K562 (cell line): ENCODE measurements around the gene IBA57. TPM values are rescaled to one million over a fixed set of nuclear protein-coding genes. Genes with fewer than 3 reads are reported as not detected.

Experiments used
- ATAC-seq: fragments of 200-7000 bp; cut with Tn5 transposase; 3 replicates; pipeline ENCODE4 v1.9.1; 2020; ENCODE audit warnings: moderate library complexity
- BruUV-seq: library from RNA; stranded (reverse); fragments of 400-500 nt; replicated peaks from 2 replicates; lab custom pipeline; 2021; lab: Mats Ljungman, UMichigan
- CTCF ChIA-PET: fragments of 300-600 bp; formaldehyde crosslinking; extraction: SDS; loops from one replicate; lab custom pipeline; 2021; ENCODE audit warnings: low intra/inter-chr PET ratio; lab: Yijun Ruan, JAX
- POLR2A ChIA-PET: fragments of 300-600, 350-650 bp; sonication (Branson Sonifier 250); formaldehyde crosslinking; extraction: SDS; loops from one replicate; lab custom pipeline; 2021; ENCODE audit warnings: antibody characterized with exemption, inconsistent platforms; lab: Yijun Ruan, JAX
- DNase-seq, 4 experiments: peaks; one replicate each; pipeline versions ENCODE4 v3.0.0 to v3.0.0-alpha.2; 2011 to 2018; ENCODE audit warnings: low spot score in 3 of 4, mixed read lengths in 3 of 4; ENCODE audit errors: extremely low read depth in 1 of 4
- FAIRE-seq: peaks from 2 replicates; lab custom pipeline; 2011; peaks lifted over from hg19 to GRCh38; lab: Jason Lieb, UNC
- H2AFZ ChIP-seq: 2 replicates; pipeline ENCODE4 v1.6.0; 2011; ENCODE audit warnings: low read depth, low read length, control low read depth, inconsistent platforms
- H3K27ac ChIP-seq: fragments of 200-600 bp; 3 replicates; pipeline ENCODE4 v1.8.0; 2011; ENCODE audit warnings: low read depth, mild to moderate bottlenecking, control low read depth, inconsistent platforms, low read length, moderate library complexity, mixed read lengths; ENCODE audit errors: extremely low read depth
- H3K27me3 ChIP-seq, 2 experiments: fragments of 300-600 bp in 1 of 2; 2 replicates in 1 of 2; 3 replicates in 1 of 2; pipeline versions ENCODE4 v1.6.0 to v1.8.0; 2011; ENCODE audit warnings: inconsistent platforms in 2 of 2, low read length in 2 of 2, mild to moderate bottlenecking in 1 of 2, mixed read lengths in 1 of 2, moderate library complexity in 1 of 2; ENCODE audit not compliant: control insufficient read depth in 2 of 2, insufficient read depth in 2 of 2
- H3K36me3 ChIP-seq: fragments of 300-600 bp; 3 replicates; pipeline ENCODE4 v1.8.0; 2011; ENCODE audit warnings: mild to moderate bottlenecking, low read length, inconsistent platforms; ENCODE audit not compliant: control insufficient read depth, insufficient read depth
- H3K4me1 ChIP-seq, 2 experiments: fragments of 200-600 bp in 1 of 2; replicated peaks in 1 of 2; 2 replicates in 1 of 2; 3 replicates in 1 of 2; pipeline versions ENCODE4 v1.5.1 to v1.8.0; 2011; ENCODE audit warnings: inconsistent platforms in 2 of 2, low read length in 2 of 2, mild to moderate bottlenecking in 1 of 2, mixed read lengths in 1 of 2, moderate library complexity in 1 of 2; ENCODE audit not compliant: control insufficient read depth in 2 of 2, insufficient read depth in 2 of 2
- H3K4me2 ChIP-seq: 2 replicates; pipeline ENCODE4 v1.6.1; 2011; ENCODE audit warnings: low read length, control low read depth, inconsistent platforms, mixed read lengths; ENCODE audit not compliant: insufficient read depth
- H3K4me3 ChIP-seq: fragments of 200-600 bp; sonication (generic), shearing (Covaris generic); 2 replicates; pipeline ENCODE4 v1.5.1; 2016; ENCODE audit warnings: control low read depth, inconsistent platforms
- H3K79me2 ChIP-seq: fragments of 200-600 bp; 3 replicates; pipeline ENCODE4 v1.8.0; 2011; ENCODE audit warnings: low read length, inconsistent platforms; ENCODE audit not compliant: control insufficient read depth, insufficient read depth
- H3K9ac ChIP-seq, 2 experiments: 2 replicates each; pipeline versions ENCODE4 v1.6.0 to v1.6.1; 2011; ENCODE audit warnings: low read depth in 2 of 2, low read length in 2 of 2, control low read depth in 1 of 2, inconsistent platforms in 1 of 2, mild to moderate bottlenecking in 1 of 2, mixed read lengths in 1 of 2; ENCODE audit not compliant: insufficient read depth in 1 of 2
- H3K9me1 ChIP-seq: one replicate; pipeline ENCODE4 v1.6.0; 2011; ENCODE audit warnings: inconsistent platforms, mild to moderate bottlenecking, low read length, moderate library complexity; ENCODE audit not compliant: control insufficient read depth, insufficient read depth
- H3K9me3 ChIP-seq: replicated peaks from 2 replicates; pipeline ENCODE4 v1.5.1; 2011; ENCODE audit warnings: low read depth, low read length, inconsistent platforms; ENCODE audit not compliant: control insufficient read depth, insufficient read depth
- H4K20me1 ChIP-seq: replicated peaks from 2 replicates; pipeline ENCODE4 v1.6.1; 2011; ENCODE audit warnings: low read length, inconsistent platforms, mixed read lengths; ENCODE audit not compliant: control insufficient read depth, insufficient read depth
- CREB1 ChIP-seq, 2 experiments: sonication (generic) in 1 of 2; formaldehyde crosslinking in 1 of 2; IDR thresholded peaks; 2 replicates each; pipeline versions ENCODE4 v1.6.1 to v1.8.0; 2012 to 2022; ENCODE audit warnings: inconsistent platforms in 1 of 2, mild to moderate bottlenecking in 1 of 2, missing genetic modification reagents in 1 of 2, moderate library complexity in 1 of 2
- CUX1 ChIP-seq: fragments of 200-800 bp; sonication (Bioruptor generic); IDR thresholded peaks from 2 replicates; pipeline ENCODE4 v1.6.1; 2016; ENCODE audit warnings: missing genetic modification characterization, missing compliant biosample characterization
- RAD21 ChIP-seq, 2 experiments: fragments of 250-450 bp in 1 of 2; fragments of 450-650 bp in 1 of 2; sonication (Bioruptor Pico) in 1 of 2; formaldehyde crosslinking in 1 of 2; IDR thresholded peaks in 1 of 2; conservative IDR thresholded peaks in 1 of 2; 2 replicates each; pipeline versions ENCODE4 v1.4.0 to v1.8.0; 2020 to 2022; ENCODE audit warnings: mild to moderate bottlenecking in 2 of 2, moderate library complexity in 1 of 2
- RBM25 ChIP-seq: fragments of 200-400 bp; formaldehyde crosslinking; IDR thresholded peaks from 2 replicates; pipeline ENCODE4 v1.6.1; 2018; ENCODE audit warnings: low read length, low read depth, moderate library complexity; ENCODE audit not compliant: severe bottlenecking
- SMC3 ChIP-seq: conservative IDR thresholded peaks from 2 replicates; pipeline ENCODE4 v1.6.1; 2011; ENCODE audit warnings: low read depth, low read length, improper control_type of control experiment; ENCODE audit not compliant: insufficient read depth
- TAF7 ChIP-seq: fragments of 450-650 bp; IDR thresholded peaks from 2 replicates; pipeline ENCODE4 v1.6.1; 2016; ENCODE audit warnings: missing genetic modification characterization, missing compliant biosample characterization
- THAP12 ChIP-seq: fragments of 250-450 bp; sonication (Bioruptor Pico); IDR thresholded peaks from 2 replicates; pipeline ENCODE4 v1.9.0; 2021; ENCODE audit warnings: mild to moderate bottlenecking, inconsistent platforms
- WGBS: fragments of 100-300 bp; shearing (Covaris generic); methylation state at CpG from one replicate; pipeline ENCODE4 v1.1.6; 2016; ENCODE audit warnings: low coverage, mixed read lengths; ENCODE audit not compliant: insufficient coverage; ENCODE audit errors: missing lambda C conversion rate; 5-methylcytosine and 5-hydroxymethylcytosine counted together
- in situ Hi-C: fragments of 300-500 bp; cut with MboI; formaldehyde crosslinking; loops from 4 replicates; pipeline ENCODE4 v1.15.0; 2018; ENCODE audit warnings: inconsistent platforms, mixed read lengths
- intact Hi-C: fragments of 100-400 bp; cut with micrococcal nuclease; formaldehyde crosslinking; loops from 2 replicates; pipeline ENCODE4 v1.14.2; 2022
- polyA plus RNA-seq, 8 experiments: library from polyadenylated mRNA; depleted of rRNA in 4 of 8; stranded (reverse) in 5 of 8; unstranded in 3 of 8; fragments of >200 nt; fragmentation: Nextera tagmentation in 2 of 8; fragmentation: Illumina TruSeq in 1 of 8; extraction: Ambion mirVana in 2 of 8; extraction: Trizol in 1 of 8; gene quantifications; 2 replicates each; pipeline versions ENCODE4 v1.2.1 to v1.2.3, GENCODE V29; 2011 to 2014; ENCODE audit warnings: inconsistent platforms in 1 of 8, missing spikeins in 1 of 8
- total RNA-seq, 7 experiments: library from RNA; depleted of rRNA in 6 of 7; stranded (reverse); fragments of >200 nt in 6 of 7; fragmentation: Illumina TruSeq in 2 of 7; extraction: Trizol in 2 of 7; gene quantifications; 2 replicates each; pipeline versions ENCODE4 v1.2.1 to v1.2.3, GENCODE V29; 2011 to 2021; ENCODE audit warnings: low replicate concordance in 1 of 7
- TF ChIP-seq, protein P1 (sequence below): IDR thresholded peaks from 2 replicates; pipeline ENCODE4 v1.6.1; 2011; ENCODE audit warnings: borderline replicate concordance, low read depth, mild to moderate bottlenecking, moderate library complexity, low read length; ENCODE audit not compliant: insufficient read depth, poor library complexity, severe bottlenecking

Gene IBA57
- total and polyA plus RNA-seq, 9 of the 15 experiments (the other 6 are each of a cell fraction or from before 2014, with no cell fraction given): 0.77 to 15.5 (median 2.7) TPM

- H3K27me3 ChIP-seq: no peaks in the 10 kb centered on the region; a peak in 1 of 5 replicates
- no peak for FAIRE-seq
- peak; percentile 84 for ATAC-seq
- no peaks in the 10 kb centered on the region; the same call in 2 of the 3 replicates for H3K36me3 ChIP-seq
- peak in 2 of 4 experiments; percentile 56 to 58 for DNase-seq
- intact Hi-C loops: no loop called here
- H3K4me3 ChIP-seq: no peak overlapping the region
- H2AFZ ChIP-seq: peak overlapping the region; percentile 51
- H3K27ac ChIP-seq: no peak overlapping the region
- no TSS peak for BruUV-seq
- H4K20me1 ChIP-seq: no peaks in the 10 kb centered on the region
- H3K9me1 ChIP-seq: no peaks in the 10 kb centered on the region
- H3K79me2 ChIP-seq: no peaks in the 10 kb centered on the region
- no peak overlapping the region for H3K4me2 ChIP-seq
- H3K9ac ChIP-seq: no peak overlapping the region
- WGBS: 8% methylated on average over 10 of the region's 10 CpGs
- H3K4me1 ChIP-seq: peaks cover 4 to 5% of the 10 kb centered on the region in 2 experiments; a peak in 3 of 5 replicates
- CTCF ChIA-PET: interaction anchor here (0.6 kb wide), 1 partner anchor 303 kb away, joined by 4 read pairs; no protein-coding TSS in a partner anchor
- in situ Hi-C loops: loop anchor here (10.0 kb wide), 1 partner anchor 288 kb away; no protein-coding TSS in a partner anchor
- POLR2A ChIA-PET: interaction anchor here (0.5 to 2.2 kb wide), 4 partner anchors 10 to 840 kb away, joined by 3 to 13 read pairs (median 4); no protein-coding TSS in a partner anchor
- no peaks in the 10 kb centered on the region for H3K9me3 ChIP-seq
- TF ChIP-seq RAD21 (CRISPR knock-in tag; conservative IDR thresholded peaks at IDR 0.05 in 1 of 2, IDR thresholded peaks at IDR 0.05 in 1 of 2): peak in 1 of 2 experiments; percentile 36; a peak in 1 of 4 replicates
- TF ChIP-seq RBM25: no peak
- TF ChIP-seq CUX1 (CRISPR knock-in tag): no peak
- TF ChIP-seq CREB1 (IDR thresholded peaks at IDR 0.05): no peak
- TF ChIP-seq CREB1 (CRISPR knock-in tag; IDR thresholded peaks at IDR 0.05): no peak
- TF ChIP-seq, protein P1, sequence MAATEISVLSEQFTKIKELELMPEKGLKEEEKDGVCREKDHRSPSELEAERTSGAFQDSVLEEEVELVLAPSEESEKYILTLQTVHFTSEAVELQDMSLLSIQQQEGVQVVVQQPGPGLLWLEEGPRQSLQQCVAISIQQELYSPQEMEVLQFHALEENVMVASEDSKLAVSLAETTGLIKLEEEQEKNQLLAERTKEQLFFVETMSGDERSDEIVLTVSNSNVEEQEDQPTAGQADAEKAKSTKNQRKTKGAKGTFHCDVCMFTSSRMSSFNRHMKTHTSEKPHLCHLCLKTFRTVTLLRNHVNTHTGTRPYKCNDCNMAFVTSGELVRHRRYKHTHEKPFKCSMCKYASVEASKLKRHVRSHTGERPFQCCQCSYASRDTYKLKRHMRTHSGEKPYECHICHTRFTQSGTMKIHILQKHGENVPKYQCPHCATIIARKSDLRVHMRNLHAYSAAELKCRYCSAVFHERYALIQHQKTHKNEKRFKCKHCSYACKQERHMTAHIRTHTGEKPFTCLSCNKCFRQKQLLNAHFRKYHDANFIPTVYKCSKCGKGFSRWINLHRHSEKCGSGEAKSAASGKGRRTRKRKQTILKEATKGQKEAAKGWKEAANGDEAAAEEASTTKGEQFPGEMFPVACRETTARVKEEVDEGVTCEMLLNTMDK: peak; percentile 29
- TF ChIP-seq SMC3: 0 out of 2 replicates have a peak, but pooled peaks have one; percentile 27
- TF ChIP-seq THAP12 (CRISPR knock-in tag): no peak
- TF ChIP-seq TAF7 (tag): no peak
These were observed 61.6 kb downstream of the IBA57 start for GRCh38 chr1:228226956-228227791.
